Heart right ventricle (tissue), 16 donors: ENCODE data around the gene CFDP1. TPM values are rescaled to one million over a fixed set of nuclear protein-coding genes. Genes with fewer than 3 reads are reported as not detected.
"Not testable (repeated sequence)": the region's sequence is repeated elsewhere in the genome, so short reads cannot be mapped to it uniquely, and the experiment has no call there.

Experiments used
- ATAC-seq, 8 donors: fragments of 200-7000 bp; cut with Tn5 transposase; one replicate each; pipeline ENCODE4 v1.9.1; 2020; ENCODE audit warnings: mild to moderate bottlenecking in 8 of 8, moderate library complexity in 8 of 8, moderate number of reproducible peaks in 1 of 8
- DNase-seq, 2 donors: peaks; one replicate each; pipeline ENCODE4 v3.0.0-alpha.2; 2020
- H3K27ac ChIP-seq, 10 donors: fragments of 200-600 bp; sonication (generic) in 2 of 10; one replicate each; pipeline versions ENCODE4 v1.5.0 to v1.8.0; 2020 to 2022; ENCODE audit warnings: mild to moderate bottlenecking in 3 of 10
- H3K27me3 ChIP-seq, 7 donors: fragments of 200-600 bp; one replicate each; pipeline ENCODE4 v1.8.0; 2021 to 2022; ENCODE audit warnings: mild to moderate bottlenecking in 2 of 7
- H3K36me3 ChIP-seq, 9 donors: fragments of 200-600 bp; sonication (generic) in 1 of 9; one replicate each; pipeline versions ENCODE4 v1.5.0 to v1.8.0; 2020 to 2022; ENCODE audit warnings: mild to moderate bottlenecking in 2 of 9
- H3K4me1 ChIP-seq, 9 donors: fragments of 200-600 bp; sonication (generic) in 1 of 9; one replicate each; pipeline versions ENCODE4 v1.5.0 to v1.8.0; 2020 to 2022; ENCODE audit warnings: mild to moderate bottlenecking in 4 of 9
- H3K4me3 ChIP-seq, 10 donors: fragments of 200-600 bp; sonication (generic) in 2 of 10; one replicate each; pipeline versions ENCODE4 v1.5.0 to v1.8.0; 2020 to 2022; ENCODE audit warnings: mild to moderate bottlenecking in 7 of 10, moderate library complexity in 2 of 10
- H3K9me3 ChIP-seq, 11 donors: fragments of 200-600 bp in 10 of 11; sonication (generic) in 2 of 11; one replicate each; pipeline versions ENCODE4 v1.5.0 to v1.8.0; 2013 to 2022; ENCODE audit warnings: mild to moderate bottlenecking in 2 of 11, control low read depth in 1 of 11, moderate library complexity in 1 of 11
- CTCF ChIP-seq, 9 donors: fragments of 200-600 bp; sonication (generic) in 2 of 9; IDR thresholded peaks; one replicate each; pipeline versions ENCODE4 v1.5.0 to v1.8.0; 2021 to 2022; ENCODE audit warnings: antibody characterized with exemption in 9 of 9, mild to moderate bottlenecking in 5 of 9, moderate library complexity in 1 of 9
- WGBS, 2 donors: extraction: QIAGEN DNeasy Blood & Tissue Kit; methylation state at CpG; one replicate each; pipeline ENCODE4 v1.1.7; 2013; ENCODE audit warnings: inconsistent platforms in 1 of 2; 5-methylcytosine and 5-hydroxymethylcytosine counted together
- intact Hi-C, 10 donors: fragments of 100-400 bp; cut with DNase I; formaldehyde crosslinking; loops; one replicate each; pipeline versions ENCODE4 v1.11.1 to v1.14.2; 2022
- polyA plus RNA-seq, 2 donors: library from polyadenylated mRNA; stranded (reverse); fragments of 200-250 nt; gene quantifications; one replicate each; pipeline ENCODE4 v1.2.3, GENCODE V29; 2013
- total RNA-seq, 10 donors: library from RNA; stranded (reverse); fragmentation: NEBNext Ultra II Directional in 3 of 10; extraction: Animal tissue kit (Norgen Biotek cat#: 25700) in 3 of 10; gene quantifications; one replicate each; pipeline versions ENCODE4 v1.2.1 to v1.2.4, GENCODE V29; 2021 to 2023
- donor health status: Arrhythmogenic right ventricular cardiomyopathy.
- donor health status: ischemic (EF 13 %, LVEDD 7.1; RV severe dilation, severe dysfunction).
- donor health status: healthy with polysubstance abuse.
- donor health status: DM: no; HTN: yes; CAD: no.
- donor health status: DM: no; HTN: no; CAD: no.
- donor health status: ischemic (EF 25% LVEDD 6.9; RV normal size, moderate dysfunction).
- donor health status: ischemic (EF 25% LVEDD 5.7; RV mildly dilated, moderate dysfunction).
- donor health status: healthy.
- donor health status: DM: yes; HTN: yes; CAD: no.
- donor health status: Ischemic cardiomyopathy.
- donor health status: ischemic (EF 35%, LVEDD 5.7; RV mildly dilated, moderate dysfunction).
- donor health status: nonischemic (EF 11% LVEDD 7.7; RV severe dilation, severe dysfunction).
- donor health status: DM: yes; HTN: yes; CAD: no.
- donor health status: PGD.
- donor health status: ischemic (EF 29% LVEDD 5.4; RV normal size, mild dysfunction).
- donor health status: nonischemic (EF 23%, LVEDD 6.1; RV moderate dilation, normal function).

The CFDP1 gene
- total and polyA plus RNA-seq, 12 donors = 19.0 to 63.6 (median 25.0) TPM

- Histone ChIP-seq H3K36me3 (peaks cover 0 to 5% (median 0%) of the 10 kb centered on the region in 9 donors), H3K4me3 (no peak overlapping the region), H3K4me1 (peaks cover 0 to 5% (median 0%) of the 10 kb centered on the region in 9 donors), H3K27me3 (peaks cover 0 to 30% (median 0%) of the 10 kb centered on the region in 7 donors), H3K27ac (no peak overlapping the region), H3K9me3 (peaks cover 0 to 4% (median 0%) of the 10 kb centered on the region in 11 donors)
- no peak for TF ChIP-seq CTCF (IDR thresholded peaks at IDR 0.05)
- intact Hi-C loops = no loop called here
- ATAC-seq (peak in 1 of 8 donors; percentile 41), DNase-seq (no peak)
- 90 to 92% methylated on average over 11 of the region's 11 CpGs for WGBS, 2 donors
Observed at GRCh38 chr16:75282466-75283281, 150.6 kb downstream of the CFDP1 start.

- TF ChIP-seq CTCF (IDR thresholded peaks at IDR 0.05) = no peak
- H3K36me3 ChIP-seq = peaks cover 0 to 5% (median 0%) of the 10 kb centered on the region in 9 donors
- H3K4me3 ChIP-seq = no peak overlapping the region
- peaks cover 0 to 30% (median 0%) of the 10 kb centered on the region in 7 donors for H3K27me3 ChIP-seq
- intact Hi-C loops = no loop called here
- ATAC-seq = no peak
- peaks cover 0 to 4% (median 0%) of the 10 kb centered on the region in 11 donors for H3K9me3 ChIP-seq
- peaks cover 0 to 5% (median 0%) of the 10 kb centered on the region in 9 donors for H3K4me1 ChIP-seq
- DNase-seq = no peak
- no peak overlapping the region for H3K27ac ChIP-seq
- WGBS, 2 donors = 95 to 98% methylated on average over 6 of the region's 6 CpGs
Observed at GRCh38 chr16:75281826-75282225, 151.5 kb downstream of the CFDP1 start.

GRCh38 chr16:75281009-75281408 is 152.3 kb downstream of the CFDP1 start:
- H3K4me3 ChIP-seq, H3K36me3 ChIP-seq, H3K27ac ChIP-seq, intact Hi-C loops, H3K9me3 ChIP-seq, H3K4me1 ChIP-seq, ATAC-seq, DNase-seq: not testable (repeated sequence)
- peaks cover 0 to 30% (median 0%) of the 10 kb centered on the region in 7 donors for H3K27me3 ChIP-seq
- WGBS, 2 donors = 98 to 99% methylated on average over 2 of the region's 2 CpGs

- Histone ChIP-seq H3K4me3 (no peak overlapping the region), H3K27ac (no peak overlapping the region), H3K36me3 (peaks cover 0 to 5% (median 0%) of the 10 kb centered on the region in 9 donors), H3K27me3 (peaks cover 0 to 28% (median 0%) of the 10 kb centered on the region in 7 donors), H3K9me3 (peaks cover 0 to 4% (median 0%) of the 10 kb centered on the region in 11 donors), H3K4me1 (peaks cover 0 to 5% (median 0%) of the 10 kb centered on the region in 9 donors)
- ATAC-seq (no peak), DNase-seq (no peak)
- 81 to 88% methylated on average over 8 of the region's 8 CpGs for WGBS, 2 donors
- intact Hi-C loops = no loop called here
- no peak for TF ChIP-seq CTCF (IDR thresholded peaks at IDR 0.05)
Observed at GRCh38 chr16:75280331-75280804, 152.9 kb downstream of the CFDP1 start.
